IPS-15b (cell line): ENCODE results near the gene SLC38A1.
"Not testable (repeated sequence)": the region's sequence is repeated elsewhere in the genome, so short reads cannot be mapped to it uniquely, and the experiment has no call there.

Source experiments
- H3K27me3 ChIP-seq: one replicate; pipeline ENCODE4 v1.6.1; 2013; ENCODE audit warnings: low read length; ENCODE audit not compliant: control insufficient read depth, insufficient read depth
- H3K36me3 ChIP-seq: one replicate; pipeline ENCODE4 v1.6.1; 2013; ENCODE audit warnings: low read length; ENCODE audit not compliant: control insufficient read depth, insufficient read depth
- H3K4me1 ChIP-seq: one replicate; pipeline ENCODE4 v1.6.1; 2013; ENCODE audit warnings: mild to moderate bottlenecking, low read length; ENCODE audit not compliant: control insufficient read depth, insufficient read depth
- H3K4me3 ChIP-seq: one replicate; pipeline ENCODE4 v1.5.1; 2013; ENCODE audit warnings: low read depth, low read length
- H3K9ac ChIP-seq: one replicate; pipeline ENCODE4 v1.6.1; 2013; ENCODE audit warnings: low read depth, mild to moderate bottlenecking, low read length
- H3K9me3 ChIP-seq: one replicate; pipeline ENCODE4 v1.6.1; 2013; ENCODE audit warnings: mild to moderate bottlenecking, low read length; ENCODE audit not compliant: control insufficient read depth, insufficient read depth

SLC38A1 gene

GRCh38 chr12:46197883-46198282 is 71.0 kb downstream of the SLC38A1 start:
- Histone ChIP-seq H3K4me3 (no peak overlapping the region), H3K9me3 (peaks cover 11% of the 10 kb centered on the region), H3K27me3 (no peaks in the 10 kb centered on the region), H3K4me1 (no peaks in the 10 kb centered on the region), H3K9ac (no peak overlapping the region), H3K36me3 (peaks cover 53% of the 10 kb centered on the region)

GRCh38 chr12:46190533-46190932 is 78.3 kb downstream of the SLC38A1 start:
- not testable (repeated sequence) for H3K9ac ChIP-seq, H3K4me3 ChIP-seq, H3K27me3 ChIP-seq, H3K9me3 ChIP-seq, H3K4me1 ChIP-seq
- peaks cover 34% of the 10 kb centered on the region for H3K36me3 ChIP-seq

- Histone ChIP-seq H3K4me1 (peaks cover 4% of the 10 kb centered on the region), H3K27me3 (no peaks in the 10 kb centered on the region), H3K36me3 (peaks cover 16% of the 10 kb centered on the region), H3K9me3 (no peaks in the 10 kb centered on the region), H3K4me3 (no peak overlapping the region), H3K9ac (no peak overlapping the region)
Measured at GRCh38 chr12:46188170-46188569, 80.7 kb downstream of the SLC38A1 start.

GRCh38 chr12:46187023-46187422 is 81.8 kb downstream of the SLC38A1 start:
- Histone ChIP-seq H3K9me3 (no peaks in the 10 kb centered on the region), H3K9ac (no peak overlapping the region), H3K4me3 (no peak overlapping the region), H3K36me3 (peaks cover 13% of the 10 kb centered on the region), H3K27me3 (no peaks in the 10 kb centered on the region), H3K4me1 (peaks cover 4% of the 10 kb centered on the region)

GRCh38 chr12:46186088-46186487 is 82.8 kb downstream of the SLC38A1 start:
- Histone ChIP-seq H3K36me3 (peaks cover 13% of the 10 kb centered on the region), H3K27me3 (no peaks in the 10 kb centered on the region), H3K4me3 (no peak overlapping the region), H3K4me1 (peaks cover 4% of the 10 kb centered on the region), H3K9me3 (no peaks in the 10 kb centered on the region), H3K9ac (no peak overlapping the region)

GRCh38 chr12:46185686-46186085 is 83.2 kb downstream of the SLC38A1 start:
- Histone ChIP-seq H3K9me3 (no peaks in the 10 kb centered on the region), H3K27me3 (no peaks in the 10 kb centered on the region), H3K4me1 (peaks cover 4% of the 10 kb centered on the region), H3K36me3 (peaks cover 13% of the 10 kb centered on the region), H3K4me3 (no peak overlapping the region), H3K9ac (no peak overlapping the region)

- peaks cover 4% of the 10 kb centered on the region for H3K4me1 ChIP-seq
- H3K27me3 ChIP-seq, result no peaks in the 10 kb centered on the region
- H3K9ac ChIP-seq, result no peak overlapping the region
- H3K4me3 ChIP-seq, result no peak overlapping the region
- H3K36me3 ChIP-seq, result peaks cover 13% of the 10 kb centered on the region
- H3K9me3 ChIP-seq, result no peaks in the 10 kb centered on the region
Measured at GRCh38 chr12:46184798-46185595, 83.8 kb downstream of the SLC38A1 start.

GRCh38 chr12:46183112-46183511 is 85.7 kb downstream of the SLC38A1 start:
- Histone ChIP-seq H3K27me3 (no peaks in the 10 kb centered on the region), H3K36me3 (peaks cover 6% of the 10 kb centered on the region), H3K9ac (no peak overlapping the region), H3K9me3 (no peaks in the 10 kb centered on the region), H3K4me3 (no peak overlapping the region), H3K4me1 (peaks cover 4% of the 10 kb centered on the region)

GRCh38 chr12:46181465-46181864 is 87.4 kb downstream of the SLC38A1 start:
- H3K36me3 ChIP-seq, result peaks cover 3% of the 10 kb centered on the region
- H3K9ac ChIP-seq, result no peak overlapping the region
- H3K4me1 ChIP-seq, result peaks cover 4% of the 10 kb centered on the region
- H3K27me3 ChIP-seq, result no peaks in the 10 kb centered on the region
- H3K4me3 ChIP-seq, result no peak overlapping the region
- H3K9me3 ChIP-seq, result no peaks in the 10 kb centered on the region

GRCh38 chr12:46179693-46180452 is 89.0 kb downstream of the SLC38A1 start:
- Histone ChIP-seq H3K36me3 (no peaks in the 10 kb centered on the region), H3K4me3 (no peak overlapping the region), H3K4me1 (peaks cover 2% of the 10 kb centered on the region), H3K9me3 (no peaks in the 10 kb centered on the region), H3K27me3 (no peaks in the 10 kb centered on the region), H3K9ac (no peak overlapping the region)

GRCh38 chr12:46177837-46178608 is 90.8 kb downstream of the SLC38A1 start:
- no peak overlapping the region for H3K9ac ChIP-seq
- no peaks in the 10 kb centered on the region for H3K4me1 ChIP-seq
- no peaks in the 10 kb centered on the region for H3K36me3 ChIP-seq
- no peak overlapping the region for H3K4me3 ChIP-seq
- H3K27me3 ChIP-seq, result no peaks in the 10 kb centered on the region
- no peaks in the 10 kb centered on the region for H3K9me3 ChIP-seq
